Pancreas (tissue), 10 donors: ENCODE measurements around the gene ZCCHC14. TPM values are rescaled to one million over a fixed set of nuclear protein-coding genes. Genes with fewer than 3 reads are reported as not detected.

ENCODE experiments used
- ATAC-seq, 4 donors: fragments of 200-7000 bp; cut with Tn5 transposase; one replicate each; pipeline versions ENCODE4 v1.8.0 to v1.9.1; 2020; ENCODE audit warnings: mild to moderate bottlenecking in 4 of 4, moderate library complexity in 4 of 4
- DNase-seq, 6 donors: peaks; one replicate each; pipeline ENCODE4 v3.0.0-alpha.2; 2020
- FAIRE-seq: peaks from 2 replicates; lab custom pipeline; 2012; peaks lifted over from hg19 to GRCh38; lab: Jason Lieb, UNC
- H3K27ac ChIP-seq, 4 donors: fragments of 200-600 bp; sonication (generic); 1 replicate in 3 of 4; 2 replicates in 1 of 4; pipeline versions ENCODE4 v1.5.0 to v1.8.0; 2020
- H3K27me3 ChIP-seq, 4 donors: fragments of 200-600 bp; one replicate each; pipeline ENCODE4 v1.8.0; 2021
- H3K36me3 ChIP-seq, 3 donors: fragments of 200-600 bp; sonication (generic) in 1 of 3; one replicate each; pipeline versions ENCODE4 v1.5.0 to v1.8.0; 2020 to 2021
- H3K4me1 ChIP-seq, 3 donors: fragments of 200-600 bp; one replicate each; pipeline ENCODE4 v1.8.0; 2021
- H3K4me3 ChIP-seq, 4 donors: fragments of 200-600 bp; sonication (generic) in 2 of 4; one replicate each; pipeline versions ENCODE4 v1.5.0 to v1.8.0; 2020 to 2021
- H3K9me3 ChIP-seq, 4 donors: fragments of 200-600 bp; one replicate each; pipeline ENCODE4 v1.8.0; 2021
- CTCF ChIP-seq, 4 donors: fragments of 200-600 bp; sonication (generic) in 3 of 4; IDR thresholded peaks; one replicate each; pipeline versions ENCODE4 v1.5.0 to v1.8.0; 2021; ENCODE audit warnings: antibody characterized with exemption in 4 of 4
- WGBS, 2 donors: extraction: QIAGEN DNeasy Blood & Tissue Kit; methylation state at CpG; one replicate each; pipeline ENCODE4 v1.1.7; 2013; 5-methylcytosine and 5-hydroxymethylcytosine counted together
- intact Hi-C, 3 donors: fragments of 100-400 bp; cut with DNase I; formaldehyde crosslinking; loops; one replicate each; pipeline versions ENCODE4 v1.11.1 to v1.14.2; 2022
- polyA plus RNA-seq, 2 donors: library from polyadenylated mRNA; stranded (reverse); fragments of 200-250 nt; gene quantifications; one replicate each; pipeline ENCODE4 v1.2.3, GENCODE V29; 2013
- total RNA-seq, 6 donors: library from RNA; stranded (reverse); fragmentation: NEBNext Ultra II Directional in 4 of 6; extraction: Animal tissue kit (Norgen Biotek cat#: 25700) in 4 of 6; gene quantifications; one replicate each; pipeline versions ENCODE4 v1.2.1 to v1.2.4, GENCODE V29; 2021 to 2023
- donor health status: healthy with polysubstance abuse.
- donor health status: DM: no; HTN: no; CAD: no; lungs with moderate emphysema.
- donor health status: DM: no; HTN: no; CAD: no.
- donor health status: control.
- donor health status: control.
- donor health status: Bipolar disorder and iron deficiency.
- donor health status: DM: yes; HTN: yes; CAD: no.
- donor health status: DM: no; HTN: no; CAD: no.
- donor health status: DM: no; HTN: no; CAD: no.
- donor health status: DM: yes; HTN: yes; CAD: no.

The ZCCHC14 gene
- total and polyA plus RNA-seq, 8 donors, result 10.7 to 20.0 (median 12.8) TPM

- no peaks in the 10 kb centered on the region for H3K36me3 ChIP-seq
- no peak for FAIRE-seq
- 76 to 82% methylated on average over 13 of the region's 13 CpGs for WGBS, 2 donors
- intact Hi-C loops, result no loop called here
- no peak overlapping the region for H3K4me3 ChIP-seq
- H3K4me1 ChIP-seq, result peaks cover 0 to 17% (median 9%) of the 10 kb centered on the region in 3 donors
- no peak overlapping the region for H3K27ac ChIP-seq
- no peaks in the 10 kb centered on the region for H3K27me3 ChIP-seq
- no peaks in the 10 kb centered on the region for H3K9me3 ChIP-seq
- no peak for TF ChIP-seq CTCF (IDR thresholded peaks at IDR 0.05)
- DNase-seq, result no peak
- ATAC-seq, result peak in 2 of 4 donors; percentile 14 to 19
Observed at GRCh38 chr16:87471278-87472141, 21.3 kb downstream of the ZCCHC14 start.

DNA sequence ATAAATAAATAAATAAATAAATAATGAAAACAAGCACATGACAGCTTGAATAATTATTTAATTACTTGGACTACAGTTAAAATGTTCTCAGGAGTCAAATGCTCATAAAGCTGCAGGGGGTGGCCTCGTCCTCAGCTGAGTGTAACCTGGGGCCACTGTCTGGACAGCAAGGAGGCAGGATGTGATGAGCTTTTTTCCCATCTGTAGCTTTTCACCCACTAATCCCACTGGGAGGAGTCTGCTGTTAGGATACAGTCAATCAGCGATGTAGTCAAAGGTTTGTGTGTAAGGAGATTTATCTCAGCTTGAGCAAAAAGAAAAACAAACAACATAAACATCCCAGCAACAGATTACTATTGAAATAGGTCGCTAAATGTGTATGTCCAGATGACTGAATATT, 22.5 kb downstream of the ZCCHC14 start:
- FAIRE-seq, result no peak
- H3K36me3 ChIP-seq, result no peaks in the 10 kb centered on the region
- peaks cover 10 to 19% (median 14%) of the 10 kb centered on the region in 3 donors for H3K4me1 ChIP-seq
- intact Hi-C loops, result no loop called here
- no peaks in the 10 kb centered on the region for H3K27me3 ChIP-seq
- no peak overlapping the region for H3K4me3 ChIP-seq
- WGBS, 2 donors, result 68 to 77% methylated on average over 3 of the region's 3 CpGs
- no peak for DNase-seq
- H3K27ac ChIP-seq, result no peak overlapping the region
- TF ChIP-seq CTCF (IDR thresholded peaks at IDR 0.05), result no peak
- H3K9me3 ChIP-seq, result no peaks in the 10 kb centered on the region
- ATAC-seq, result no peak

DNA sequence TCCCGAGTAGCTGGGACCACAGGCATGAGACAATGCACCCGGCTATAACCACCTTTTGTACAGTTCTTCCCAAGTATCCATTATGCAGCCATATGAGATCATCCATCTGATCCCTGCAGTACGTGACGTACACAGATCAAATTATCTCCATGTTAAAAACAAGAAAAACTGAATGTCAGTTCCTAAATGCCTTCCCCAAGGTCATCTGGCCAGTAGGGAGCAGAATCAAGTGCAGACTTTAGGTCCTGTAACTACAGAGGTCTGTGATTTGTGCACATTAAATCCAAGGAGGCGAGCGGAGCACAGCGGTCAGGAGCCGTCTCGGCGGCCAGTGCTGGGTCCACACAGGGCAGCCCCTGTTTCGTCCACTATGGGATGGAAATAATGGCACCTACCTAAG, 23.7 kb downstream of the ZCCHC14 start:
- peaks cover 18 to 28% (median 24%) of the 10 kb centered on the region in 3 donors for H3K4me1 ChIP-seq

GRCh38 chr16:87468550-87468949, 24.3 kb downstream of the ZCCHC14 start:
- FAIRE-seq (no peak), DNase-seq (no peak), ATAC-seq (no peak)
- Histone ChIP-seq H3K9me3 (no peaks in the 10 kb centered on the region), H3K27me3 (no peaks in the 10 kb centered on the region), H3K36me3 (no peaks in the 10 kb centered on the region), H3K27ac (no peak overlapping the region), H3K4me1 (peaks cover 23 to 34% (median 30%) of the 10 kb centered on the region in 3 donors), H3K4me3 (no peak overlapping the region)
- intact Hi-C loops, result no loop called here
- 79 to 81% methylated on average over 8 of the region's 8 CpGs for WGBS, 2 donors
- TF ChIP-seq CTCF (IDR thresholded peaks at IDR 0.05), result no peak

More for the DNA sequence above, 23.7 kb downstream of the ZCCHC14 start:
- no peak for TF ChIP-seq CTCF (IDR thresholded peaks at IDR 0.05)
- Histone ChIP-seq H3K36me3 (no peaks in the 10 kb centered on the region), H3K4me3 (no peak overlapping the region), H3K9me3 (no peaks in the 10 kb centered on the region), H3K27ac (no peak overlapping the region), H3K27me3 (no peaks in the 10 kb centered on the region)
- 81 to 91% methylated on average over 11 of the region's 11 CpGs for WGBS, 2 donors
- ATAC-seq (no peak), DNase-seq (no peak), FAIRE-seq (no peak)
- intact Hi-C loops, result no loop called here

GRCh38 chr16:87466975-87467501, 25.8 kb downstream of the ZCCHC14 start:
- Histone ChIP-seq H3K27me3 (no peaks in the 10 kb centered on the region), H3K27ac (peak overlapping the region in 1 of 4 donors; percentile 30), H3K4me1 (peaks cover 24 to 35% (median 30%) of the 10 kb centered on the region in 3 donors), H3K4me3 (no peak overlapping the region), H3K36me3 (no peaks in the 10 kb centered on the region), H3K9me3 (no peaks in the 10 kb centered on the region)
- no peak for TF ChIP-seq CTCF (IDR thresholded peaks at IDR 0.05)
- DNase-seq, result no peak
- intact Hi-C loops, result no loop called here
- no peak for FAIRE-seq
- no peak for ATAC-seq
- 84 to 88% methylated on average over 8 of the region's 8 CpGs for WGBS, 2 donors
